Activated CD8-positive, alpha-beta memory T cell treated with anti-CD3 and anti-CD28 coated beads, Interleukin-2, amount 50 U/mL, for 4 hours (primary cell): Measurements from ENCODE around the gene NTS.

Experiments used
- DNase-seq: peaks from one replicate; pipeline ENCODE4 v3.0.0-alpha.2; 2020

NTS gene

GRCh38 chr12:85874031-85874461 is at the start of gene NTS:
Gene NTS (plus strand): TSS chr12:85874295. CDS start chr12:85874404, 109 bp downstream.
- no peak for DNase-seq

- no peak for DNase-seq
Observed at GRCh38 chr12:85825746-85826145, 48.3 kb upstream of the NTS start.

GRCh38 chr12:85828576-85828975 is 45.5 kb upstream of the NTS start:
- no peak for DNase-seq

GRCh38 chr12:85829391-85829790 is 44.7 kb upstream of the NTS start:
- no peak for DNase-seq

GRCh38 chr12:85831327-85831990 is 42.6 kb upstream of the NTS start:
- DNase-seq = no peak

- no peak for DNase-seq
Observed at GRCh38 chr12:85833579-85833978, 40.5 kb upstream of the NTS start.

GRCh38 chr12:85834378-85834777 is 39.7 kb upstream of the NTS start:
- DNase-seq = no peak

- DNase-seq = no peak
Observed at GRCh38 chr12:85835426-85836196, 38.5 kb upstream of the NTS start.

GRCh38 chr12:85836197-85837090 is 37.7 kb upstream of the NTS start, which contains the start of gene RASSF9:
Gene RASSF9 (minus strand): TSS chr12:85836409. CDS start chr12:85836201, 208 bp downstream.
- no peak for DNase-seq

- no peak for DNase-seq
Observed at GRCh38 chr12:85843606-85844310, 30.3 kb upstream of the NTS start.

- DNase-seq = no peak
Observed at GRCh38 chr12:85849344-85849743, 24.8 kb upstream of the NTS start.

- no peak for DNase-seq
Observed at GRCh38 chr12:85855305-85855704, 18.8 kb upstream of the NTS start.

- no peak for DNase-seq
Observed at GRCh38 chr12:85856966-85857365, 17.1 kb upstream of the NTS start.

- DNase-seq = no peak
Observed at GRCh38 chr12:85865890-85866289, 8.2 kb upstream of the NTS start.

GRCh38 chr12:85866986-85867776 is 6.9 kb upstream of the NTS start:
- no peak for DNase-seq

GRCh38 chr12:85872497-85873091 is 1.5 kb upstream of the NTS start:
- DNase-seq = no peak

GRCh38 chr12:85877459-85877858 is 3.4 kb downstream of the NTS start:
- DNase-seq = no peak

- DNase-seq = no peak
Observed at GRCh38 chr12:85883763-85884162, 9.7 kb downstream of the NTS start.

GRCh38 chr12:85894653-85895052 is 20.6 kb downstream of the NTS start:
- no peak for DNase-seq

- DNase-seq = no peak
Observed at GRCh38 chr12:85920324-85920947, 46.3 kb downstream of the NTS start.
